Tibial artery (tissue), 4 donors: Measurements from ENCODE around the gene CARD19.

Experiments used
- DNase-seq, 2 donors: peaks; one replicate each; pipeline ENCODE4 v3.0.0-alpha.2; 2019
- H3K27ac ChIP-seq, 2 donors: fragments of 200-600 bp; sonication (generic) in 1 of 2; 1 replicate in 1 of 2; 2 replicates in 1 of 2; pipeline ENCODE4 v1.5.1; 2018 to 2019; ENCODE audit warnings: mild to moderate bottlenecking in 1 of 2
- H3K27me3 ChIP-seq, 2 donors: fragments of 200-600 bp; sonication (generic) in 1 of 2; one replicate each; pipeline versions ENCODE4 v1.5.1 to v1.6.0; 2016 to 2019
- H3K36me3 ChIP-seq, 3 donors: fragments of 200-600 bp; sonication (generic) in 2 of 3; one replicate each; pipeline ENCODE4 v1.5.1; 2016 to 2019; ENCODE audit warnings: mild to moderate bottlenecking in 2 of 3
- H3K4me1 ChIP-seq, 4 donors: fragments of 200-600 bp; sonication (generic) in 2 of 4; 1 replicate in 3 of 4; 2 replicates in 1 of 4; pipeline ENCODE4 v1.5.1; 2016 to 2019
- H3K4me3 ChIP-seq, 2 donors: fragments of 200-600 bp; sonication (generic) in 1 of 2; 1 replicate in 1 of 2; 2 replicates in 1 of 2; pipeline ENCODE4 v1.5.1; 2018 to 2019; ENCODE audit warnings: mild to moderate bottlenecking in 2 of 2
- H3K9me3 ChIP-seq, 3 donors: fragments of 200-600 bp; sonication (generic) in 1 of 3; one replicate each; pipeline ENCODE4 v1.5.1; 2016 to 2019
- CTCF ChIP-seq, 2 experiments: fragments of 200-600 bp in 1 of 2; fragments of 450-650 bp in 1 of 2; IDR thresholded peaks; one replicate each; pipeline ENCODE4 v1.5.1; 2017 to 2019; ENCODE audit warnings: antibody characterized with exemption in 2 of 2, mild to moderate bottlenecking in 1 of 2, moderate library complexity in 1 of 2
- intact Hi-C: fragments of 100-400 bp; cut with DNase I; formaldehyde crosslinking; loops from one replicate; pipeline ENCODE4 v1.15.0; 2023; ENCODE audit warnings: low total_unique reads

CARD19 gene

DNA sequence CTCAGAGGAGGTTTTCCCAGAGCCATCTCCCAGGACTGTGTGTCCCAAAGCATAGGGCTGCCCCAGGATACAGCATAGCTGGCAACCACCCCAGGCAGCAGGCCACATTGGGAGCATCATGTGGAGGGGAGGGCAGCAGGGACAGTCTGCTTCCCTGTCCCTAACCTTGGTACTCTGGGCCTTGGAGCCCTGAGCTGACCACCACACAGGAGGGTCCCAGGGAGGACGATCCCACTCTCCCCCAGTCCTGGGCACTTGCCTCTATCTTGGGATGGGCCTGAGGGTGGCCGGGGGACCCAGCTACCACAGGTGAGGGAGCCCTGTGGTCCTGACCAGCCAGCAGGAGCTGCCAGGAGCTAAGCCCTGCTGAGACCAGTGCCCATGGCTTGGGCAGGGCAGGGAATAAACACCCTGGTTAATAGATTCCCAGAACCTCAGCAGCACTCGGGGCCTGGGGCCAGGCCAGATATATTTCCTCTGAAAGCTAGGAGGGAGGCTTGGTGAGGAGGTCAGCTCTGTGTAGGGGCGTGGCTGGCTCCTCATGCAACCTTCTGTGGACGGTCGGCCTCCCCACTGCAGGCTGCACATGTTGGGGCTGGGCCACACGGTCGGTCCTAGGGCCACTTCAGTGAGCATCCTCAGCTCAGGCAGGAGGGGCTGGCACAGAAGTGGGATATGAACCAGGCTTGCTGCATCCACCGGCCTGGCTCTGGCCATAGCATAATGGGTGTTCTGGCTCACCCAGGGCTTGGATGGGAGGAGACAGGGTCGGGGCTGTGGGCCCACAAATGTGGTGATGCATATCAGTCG is 33.9 kb downstream of the CARD19 start:
- Histone ChIP-seq H3K27ac (peak overlapping the region; percentile 23 to 100), H3K9me3 (no peaks in the 10 kb centered on the region), H3K4me1 (peaks cover 5 to 84% (median 74%) of the 10 kb centered on the region in 4 donors), H3K4me3 (no peak overlapping the region), H3K27me3 (no peaks in the 10 kb centered on the region), H3K36me3 (peaks cover 5 to 28% (median 15%) of the 10 kb centered on the region in 3 donors)
- DNase-seq, result peak in 1 of 2 donors; percentile 72
- no peak for TF ChIP-seq CTCF (IDR thresholded peaks at IDR 0.05)
- intact Hi-C loops, result no loop called here

DNA sequence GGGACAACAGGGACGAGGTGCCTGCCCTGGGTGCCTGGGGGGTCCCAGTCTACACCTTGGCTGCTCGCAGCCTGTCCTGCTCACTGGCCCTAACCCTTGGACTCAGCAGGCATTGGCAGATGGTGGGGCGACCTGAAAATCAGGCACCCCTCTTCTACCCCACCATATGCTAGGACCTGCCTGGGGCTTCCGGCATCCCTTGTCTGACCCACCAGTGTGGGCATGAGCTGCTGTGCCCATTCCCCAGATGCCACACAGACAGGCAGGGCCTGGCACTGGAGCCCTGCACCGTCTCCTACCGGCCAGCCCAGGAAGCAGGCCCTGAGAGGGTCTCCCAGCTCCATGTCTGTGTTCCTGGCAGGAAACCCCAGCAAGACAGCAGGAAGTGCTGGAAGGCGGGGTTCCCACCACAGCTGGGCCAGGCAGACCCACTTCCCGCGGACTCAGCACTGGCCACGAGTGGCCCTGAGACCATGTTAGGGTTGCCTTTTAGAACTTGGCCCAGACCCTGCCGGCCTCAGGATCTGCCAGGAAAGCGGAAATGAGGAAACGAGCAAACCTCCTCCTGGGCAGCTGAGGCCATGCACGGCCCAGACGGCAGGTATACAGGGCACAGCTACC is 35.0 kb downstream of the CARD19 start:
- DNase-seq, result peak; percentile 66 to 81
- Histone ChIP-seq H3K27ac (peak overlapping the region; percentile 98 to 100), H3K4me1 (peaks cover 5 to 89% (median 79%) of the 10 kb centered on the region in 4 donors), H3K9me3 (no peaks in the 10 kb centered on the region), H3K4me3 (peak overlapping the region in 1 of 2 donors; percentile 82), H3K36me3 (peaks cover 0 to 17% (median 5%) of the 10 kb centered on the region in 3 donors), H3K27me3 (no peaks in the 10 kb centered on the region)
- no peak for TF ChIP-seq CTCF (IDR thresholded peaks at IDR 0.05)
- intact Hi-C loops, result no loop called here

DNA sequence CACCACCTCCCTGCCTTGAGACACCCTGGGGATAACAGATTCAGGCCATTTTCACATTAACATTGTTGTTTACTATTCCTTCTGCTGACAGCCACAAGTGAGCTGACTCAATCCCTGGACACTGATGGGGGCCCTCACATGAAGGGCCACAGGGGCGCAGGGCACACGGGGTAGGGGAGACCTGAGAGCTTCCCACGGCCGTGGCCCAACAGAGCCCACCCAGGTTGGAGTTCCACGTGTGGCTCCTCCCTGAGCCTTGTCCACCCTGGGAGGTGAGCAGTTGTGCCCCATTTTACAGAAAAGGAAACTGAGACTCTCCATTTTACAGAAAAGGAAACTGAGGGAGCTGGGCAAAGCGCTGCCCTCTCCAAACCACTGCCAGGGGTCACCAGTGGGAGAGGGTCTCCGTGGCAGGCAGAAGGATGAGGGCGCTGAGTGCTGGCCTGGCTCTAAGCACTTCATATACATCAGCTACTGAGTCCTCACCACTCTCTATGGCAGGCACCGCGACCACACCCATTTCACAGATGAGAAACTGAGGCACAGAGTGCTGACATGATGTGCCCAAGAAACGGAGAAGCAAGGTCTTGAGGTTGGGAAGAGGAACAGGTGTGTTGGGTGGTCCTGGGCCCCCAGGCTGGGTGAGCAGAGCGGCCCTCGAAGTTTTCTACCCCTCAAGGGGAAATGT is 35.7 kb downstream of the CARD19 start:
- H3K36me3 ChIP-seq, result peaks cover 0 to 10% (median 0%) of the 10 kb centered on the region in 3 donors
- no peaks in the 10 kb centered on the region for H3K9me3 ChIP-seq
- peaks cover 5 to 82% (median 73%) of the 10 kb centered on the region in 4 donors for H3K4me1 ChIP-seq
- no peak for TF ChIP-seq CTCF (IDR thresholded peaks at IDR 0.05)
- no peaks in the 10 kb centered on the region for H3K27me3 ChIP-seq
- intact Hi-C loops, result no loop called here
- peak overlapping the region; percentile 98 to 100 for H3K27ac ChIP-seq
- H3K4me3 ChIP-seq, result peak overlapping the region; percentile 82 to 96
- DNase-seq, result no peak

DNA sequence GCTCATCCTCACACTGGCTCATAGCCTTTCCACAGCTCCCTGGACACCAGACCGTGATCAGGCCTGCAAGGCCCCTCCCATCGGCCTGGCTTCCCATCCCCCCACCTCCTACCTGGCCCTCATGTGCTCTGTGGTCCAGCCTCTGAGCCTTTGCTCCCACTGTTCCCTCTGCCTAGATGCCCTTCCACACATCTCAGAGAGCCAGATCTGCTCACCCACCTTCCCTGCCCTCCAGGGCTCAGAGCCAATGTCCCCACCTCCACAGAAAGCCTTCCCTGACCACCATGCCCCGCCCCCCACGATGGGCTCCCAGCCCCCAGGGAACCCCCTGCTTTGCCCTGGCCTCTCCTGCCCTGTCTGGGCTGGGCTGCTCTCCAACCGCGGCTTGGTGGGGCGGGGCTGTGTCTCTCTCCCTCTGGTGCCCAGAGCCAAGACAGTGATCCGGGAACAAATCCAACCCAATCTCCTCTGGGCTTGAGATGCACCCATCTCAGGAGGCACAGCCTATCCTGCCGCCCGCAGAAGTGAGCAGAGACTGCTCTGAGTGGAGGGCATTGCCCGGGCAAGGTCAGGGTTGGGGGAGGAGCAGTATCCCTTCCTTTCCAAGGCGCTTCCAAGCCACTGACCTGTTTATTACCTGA is 36.4 kb downstream of the CARD19 start:
- Histone ChIP-seq H3K4me1 (peaks cover 5 to 76% (median 66%) of the 10 kb centered on the region in 4 donors), H3K4me3 (peak overlapping the region; percentile 82 to 96), H3K36me3 (peaks cover 0 to 10% (median 0%) of the 10 kb centered on the region in 3 donors), H3K27ac (peak overlapping the region; percentile 98 to 100), H3K9me3 (no peaks in the 10 kb centered on the region), H3K27me3 (no peaks in the 10 kb centered on the region)
- no peak for TF ChIP-seq CTCF (IDR thresholded peaks at IDR 0.05)
- DNase-seq, result peak; percentile 77 to 92
- intact Hi-C loops, result no loop called here
